GM21528 (cell line): Measurements from ENCODE around the gene MORN2.

Experiments used
- ATAC-seq: cut with Tn5 transposase; IDR thresholded peaks from one replicate; pipeline ENCODE4 v1.9.1; 2021; ENCODE audit warnings: mild to moderate bottlenecking, moderate library complexity; ENCODE audit not compliant: unreplicated experiment, low FRiP score

The MORN2 gene

DNA sequence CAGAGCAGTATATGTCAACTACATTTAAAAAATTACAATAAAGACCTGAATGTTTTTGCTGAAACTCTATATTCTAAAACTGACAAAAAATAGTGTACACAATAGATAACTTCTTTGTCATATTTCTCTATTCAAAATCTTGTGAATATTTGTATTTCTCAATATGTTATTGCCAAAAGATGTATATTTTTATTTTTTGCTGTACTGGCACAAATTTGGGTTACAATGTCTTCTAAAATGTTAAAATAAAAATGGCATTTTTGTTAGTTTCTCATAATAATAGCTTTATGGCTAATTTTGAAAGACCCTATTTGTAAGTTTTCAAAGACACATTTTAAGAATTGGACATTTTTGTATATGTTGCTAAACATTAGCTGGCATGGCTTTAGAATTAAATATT lies 13.3 kb downstream of the MORN2 start:
- ATAC-seq: no peak

DNA sequence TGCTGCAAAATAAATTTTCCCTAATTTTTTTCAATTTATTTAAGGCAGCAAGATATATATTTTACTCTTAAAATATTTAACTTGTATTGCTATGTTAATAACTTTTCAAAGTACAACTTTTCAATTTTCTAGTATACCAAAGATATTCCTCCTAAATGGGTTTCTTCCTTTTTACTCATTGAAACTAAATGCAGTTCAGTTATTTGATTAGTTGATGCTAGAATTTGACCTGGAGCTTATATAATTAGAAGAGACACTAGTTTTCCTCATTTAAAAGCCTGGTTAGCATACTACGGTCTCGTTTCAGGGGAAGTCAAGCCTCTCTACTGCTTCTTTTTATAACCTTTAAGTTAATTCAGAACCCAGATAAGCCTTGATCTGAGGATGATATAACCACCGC lies 13.8 kb downstream of the MORN2 start, which contains the start of gene ARHGEF33:
ARHGEF33 (plus strand) TSS at position 301 of the 400 bp plus-strand sequence. CDS start 29,573 bp downstream, outside the sequence.
- no peak for ATAC-seq

- ATAC-seq: no peak
These were observed 17.0 kb downstream of the MORN2 start for GRCh38 chr2:38892819-38893218.

- ATAC-seq: no peak
These were observed 22.5 kb downstream of the MORN2 start for GRCh38 chr2:38898256-38898655.

DNA sequence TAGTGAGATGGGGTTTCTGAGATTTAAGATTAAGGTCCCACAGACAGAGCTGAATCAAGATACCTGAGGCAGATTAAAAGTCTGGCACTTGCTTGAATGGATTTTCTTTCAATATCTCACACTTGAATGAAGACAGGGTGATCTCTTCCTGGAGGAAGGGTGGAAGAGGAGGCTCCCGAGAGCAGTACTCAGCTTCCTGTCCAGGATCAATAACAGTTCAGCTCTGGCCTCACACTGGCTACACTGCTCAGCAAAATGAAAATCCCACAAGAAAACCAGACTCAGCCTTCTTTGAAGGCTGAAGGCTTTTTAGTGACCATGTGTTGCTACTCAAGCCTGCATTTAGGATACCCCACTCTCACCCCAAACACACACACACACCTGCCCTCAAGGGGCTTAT lies 24.9 kb downstream of the MORN2 start:
- ATAC-seq: no peak

GRCh38 chr2:38905251-38905650 lies 29.5 kb downstream of the MORN2 start:
- ATAC-seq: no peak

DNA sequence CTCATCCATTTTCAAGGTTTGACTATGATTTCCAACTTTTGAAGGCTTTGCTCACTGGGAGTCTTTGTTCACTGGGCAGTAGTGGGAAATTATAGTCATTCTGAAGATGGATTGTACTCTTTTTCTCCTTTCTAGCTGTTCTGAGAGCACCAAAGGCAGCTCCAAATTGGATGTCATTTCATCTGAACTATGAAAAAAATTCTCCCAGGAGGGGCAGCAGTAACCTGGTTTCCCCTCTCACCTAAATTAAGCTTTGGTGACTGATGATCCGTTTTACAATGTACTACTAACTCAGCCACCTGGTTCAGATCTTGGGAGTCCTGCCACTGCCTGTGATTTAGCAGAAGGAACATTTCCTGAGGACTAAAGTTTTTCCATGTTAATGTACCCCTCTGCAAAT lies 31.5 kb downstream of the MORN2 start:
- no peak for ATAC-seq

- ATAC-seq: peak; percentile 88
These were observed 32.2 kb downstream of the MORN2 start for GRCh38 chr2:38907743-38908562.

DNA sequence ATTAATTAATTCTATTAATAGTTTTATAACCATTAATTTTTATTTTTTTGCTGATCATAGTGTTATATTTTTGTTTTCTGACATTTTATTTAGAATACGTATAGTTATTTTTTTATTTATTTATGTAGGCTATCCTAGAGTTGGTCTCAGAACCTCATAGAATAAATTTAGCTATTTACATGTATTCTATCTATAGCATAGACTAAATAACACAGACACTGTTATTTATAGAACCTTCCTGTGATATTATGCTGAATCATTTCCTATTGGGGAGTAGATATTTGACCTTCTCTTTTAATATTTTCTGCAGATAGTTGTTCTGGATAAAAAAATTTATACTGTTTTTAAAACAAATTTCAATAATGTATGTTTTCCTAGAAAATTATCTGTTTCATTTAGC lies 34.1 kb downstream of the MORN2 start:
- no peak for ATAC-seq

DNA sequence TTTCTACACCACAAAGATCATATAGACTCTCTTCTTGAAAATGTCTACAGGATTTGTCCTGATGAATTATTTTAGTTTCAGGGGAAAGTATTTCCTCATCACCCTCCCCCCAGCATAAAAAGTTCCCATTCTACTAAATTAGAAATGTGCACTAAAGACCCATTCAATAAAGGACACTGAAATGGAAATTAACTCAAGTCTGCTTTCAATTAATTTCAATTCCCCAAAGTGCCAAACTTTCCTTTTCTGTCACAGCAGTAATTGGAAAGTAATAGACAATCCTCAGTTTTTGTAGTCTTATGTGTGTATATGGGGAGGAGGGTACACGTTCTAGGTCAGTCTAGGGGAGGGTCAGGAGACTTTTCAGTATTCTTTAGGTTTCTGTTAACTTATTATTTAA lies 35.4 kb downstream of the MORN2 start:
- ATAC-seq: no peak

DNA sequence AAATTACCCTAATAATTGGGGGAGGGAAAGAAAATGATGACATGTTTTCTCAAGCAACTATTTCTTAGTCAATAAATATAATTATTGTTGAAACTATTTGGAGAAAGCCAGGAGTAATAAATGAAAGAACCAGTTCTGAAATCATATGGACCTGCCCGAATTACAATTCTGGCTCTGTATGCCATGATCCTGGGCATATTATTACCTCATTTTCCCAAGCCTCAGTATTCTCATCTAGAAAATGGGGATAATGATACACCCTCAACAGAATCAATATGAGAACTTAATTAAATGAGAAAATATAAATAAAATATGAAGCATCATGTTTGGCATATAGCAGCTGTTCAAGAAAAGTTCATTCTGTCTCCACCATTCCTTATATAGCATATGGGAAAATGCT lies 36.8 kb downstream of the MORN2 start:
- no peak for ATAC-seq

- no peak for ATAC-seq
These were observed 46.6 kb downstream of the MORN2 start for GRCh38 chr2:38922389-38922788.

DNA sequence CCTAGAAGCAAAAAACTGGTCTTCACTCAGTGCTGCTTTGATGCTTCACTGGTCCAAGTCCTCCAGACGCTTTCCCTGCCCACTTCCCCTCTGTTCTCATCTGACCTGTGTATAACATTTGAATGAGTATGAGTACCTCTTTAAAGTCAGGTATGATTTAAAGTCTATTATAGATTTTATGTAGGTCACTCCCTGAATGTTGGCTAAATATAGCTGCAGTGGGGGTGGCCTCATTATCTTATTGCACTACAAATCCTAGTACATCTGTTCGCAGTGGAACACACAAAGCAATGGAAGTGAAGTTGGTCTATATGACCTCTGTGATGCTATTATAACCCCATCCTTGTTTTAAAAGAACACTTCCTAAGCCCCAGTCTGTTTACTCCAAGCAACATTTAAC lies 47.1 kb downstream of the MORN2 start:
- ATAC-seq: no peak

- no peak for ATAC-seq
These were observed 50.2 kb downstream of the MORN2 start for GRCh38 chr2:38925982-38926381.

GRCh38 chr2:38930600-38930999 lies 54.8 kb downstream of the MORN2 start:
- ATAC-seq: no peak
